DOHH2 (cell line): ENCODE data around the gene QRFPR.
"Not testable (repeated sequence)": the region's sequence is repeated elsewhere in the genome, so short reads cannot be mapped to it uniquely, and the experiment has no call there.

Experiments
- H3F3A ChIP-seq: fragments of 200-600 bp; sonication (generic), shearing (Covaris generic); 2 replicates; pipeline ENCODE4 v1.6.0; 2016; ENCODE audit warnings: antibody characterized with exemption, mild to moderate bottlenecking; ENCODE audit not compliant: control insufficient read depth, insufficient read depth
- H3K27ac ChIP-seq: fragments of 200-600 bp; sonication (generic); 2 replicates; pipeline ENCODE4 v1.5.1; 2014; ENCODE audit warnings: low read depth, mild to moderate bottlenecking, low read length, moderate library complexity
- H3K27me3 ChIP-seq: fragments of 200-600 bp; sonication (generic); 2 replicates; pipeline ENCODE4 v1.6.1; 2014; ENCODE audit warnings: mild to moderate bottlenecking, low read length, mixed read lengths; ENCODE audit not compliant: control insufficient read depth
- H3K36me3 ChIP-seq: fragments of 200-600 bp; sonication (generic); 2 replicates; pipeline ENCODE4 v1.6.1; 2014; ENCODE audit warnings: mild to moderate bottlenecking, low read length, moderate library complexity, mixed read lengths; ENCODE audit not compliant: control insufficient read depth
- H3K4me1 ChIP-seq: fragments of 200-600 bp; sonication (generic); 2 replicates; pipeline ENCODE4 v1.6.1; 2014; ENCODE audit warnings: mild to moderate bottlenecking, low read length, mixed read lengths; ENCODE audit not compliant: control insufficient read depth
- H3K4me2 ChIP-seq: fragments of 200-600 bp; sonication (generic); 2 replicates; pipeline ENCODE4 v1.6.0; 2014; ENCODE audit warnings: mild to moderate bottlenecking, low read length, moderate library complexity
- H3K4me3 ChIP-seq: fragments of 200-600 bp; sonication (generic); 2 replicates; pipeline ENCODE4 v1.5.1; 2014; ENCODE audit warnings: mild to moderate bottlenecking, low read length, mixed read lengths
- H3K79me2 ChIP-seq: fragments of 200-600 bp; sonication (generic); 2 replicates; pipeline ENCODE4 v1.6.1; 2014; ENCODE audit warnings: mild to moderate bottlenecking, low read length, mixed read lengths; ENCODE audit not compliant: control insufficient read depth
- H3K9me2 ChIP-seq: fragments of 200-600 bp; sonication (generic); replicated peaks from 2 replicates; pipeline ENCODE4 v1.6.1; 2014; ENCODE audit warnings: mild to moderate bottlenecking, low read length, mixed read lengths; ENCODE audit not compliant: control insufficient read depth
- H3K9me3 ChIP-seq: fragments of 200-600 bp; sonication (generic); 2 replicates; pipeline ENCODE4 v1.6.1; 2014; ENCODE audit warnings: antibody characterized with exemption, low read length, mixed read lengths; ENCODE audit not compliant: control insufficient read depth, insufficient read depth
- H4K20me1 ChIP-seq: fragments of 200-600 bp; sonication (generic); 2 replicates; pipeline ENCODE4 v1.6.0; 2014; ENCODE audit warnings: low read depth, mild to moderate bottlenecking, antibody characterized with exemption, low read length, moderate library complexity; ENCODE audit not compliant: control insufficient read depth, insufficient read depth
- CTCF ChIP-seq: fragments of 200-600 bp; sonication (generic); IDR thresholded peaks from one replicate; pipeline ENCODE4 v1.5.1; 2014; ENCODE audit warnings: antibody characterized with exemption, mild to moderate bottlenecking, low read depth, low read length; ENCODE audit not compliant: poor library complexity, severe bottlenecking
- EZH2phosphoT487 ChIP-seq: fragments of 200-600 bp; sonication (generic); IDR thresholded peaks from 2 replicates; pipeline ENCODE4 v1.6.1; 2017; ENCODE audit warnings: borderline replicate concordance, mild to moderate bottlenecking, antibody characterized with exemption, low read length, moderate library complexity, mixed read lengths

The QRFPR gene

GRCh38 chr4:121411151-121411744, 30.4 kb upstream of the QRFPR start:
- no peak overlapping the region for H3K27ac ChIP-seq
- H3F3A ChIP-seq = no peaks in the 10 kb centered on the region
- H3K27me3 ChIP-seq = no peaks in the 10 kb centered on the region
- TF ChIP-seq CTCF (no peak), EZH2phosphoT487 (no peak)
- H3K4me1 ChIP-seq = no peaks in the 10 kb centered on the region
- H3K9me3 ChIP-seq = no peaks in the 10 kb centered on the region
- no peaks in the 10 kb centered on the region for H3K9me2 ChIP-seq
- H3K4me3 ChIP-seq = no peak overlapping the region
- no peaks in the 10 kb centered on the region for H4K20me1 ChIP-seq
- no peaks in the 10 kb centered on the region for H3K36me3 ChIP-seq
- no peak overlapping the region for H3K4me2 ChIP-seq
- no peaks in the 10 kb centered on the region for H3K79me2 ChIP-seq

- not testable (repeated sequence) for H3F3A ChIP-seq, H3K27me3 ChIP-seq, H3K36me3 ChIP-seq, H3K4me3 ChIP-seq, H3K4me2 ChIP-seq, H4K20me1 ChIP-seq, H3K4me1 ChIP-seq, H3K9me2 ChIP-seq, H3K9me3 ChIP-seq, H3K79me2 ChIP-seq, H3K27ac ChIP-seq
Observed at GRCh38 chr4:121408567-121408966, 27.7 kb upstream of the QRFPR start.

GRCh38 chr4:121400632-121401031, 19.8 kb upstream of the QRFPR start:
- Histone ChIP-seq H3K4me1 (no peaks in the 10 kb centered on the region), H3K4me2 (no peak overlapping the region), H3K4me3 (no peak overlapping the region), H3F3A (no peaks in the 10 kb centered on the region), H3K79me2 (no peaks in the 10 kb centered on the region), H3K36me3 (no peaks in the 10 kb centered on the region), H3K27me3 (no peaks in the 10 kb centered on the region), H3K9me3 (no peaks in the 10 kb centered on the region), H4K20me1 (no peaks in the 10 kb centered on the region), H3K27ac (no peak overlapping the region), H3K9me2 (no peaks in the 10 kb centered on the region)
- TF ChIP-seq CTCF (no peak), EZH2phosphoT487 (no peak)

- Histone ChIP-seq H3K9me3 (no peaks in the 10 kb centered on the region), H4K20me1 (no peaks in the 10 kb centered on the region), H3K27ac (no peak overlapping the region), H3K4me2 (no peak overlapping the region), H3K36me3 (no peaks in the 10 kb centered on the region), H3F3A (no peaks in the 10 kb centered on the region), H3K4me3 (no peak overlapping the region), H3K79me2 (no peaks in the 10 kb centered on the region), H3K27me3 (no peaks in the 10 kb centered on the region), H3K9me2 (no peaks in the 10 kb centered on the region), H3K4me1 (no peaks in the 10 kb centered on the region)
- TF ChIP-seq CTCF (no peak), EZH2phosphoT487 (no peak)
Observed at GRCh38 chr4:121397941-121398601, 17.3 kb upstream of the QRFPR start.
